Transverse colon (tissue), 4 donors: ENCODE results near the gene CADM4. TPM values are rescaled to one million over a fixed set of nuclear protein-coding genes. Genes with fewer than 3 reads are reported as not detected.

Source experiments
- DNase-seq: peaks from one replicate; pipeline ENCODE4 v3.0.0-alpha.2; 2019
- H3K27ac ChIP-seq, 4 donors: fragments of 200-600 bp; sonication (generic); 2 replicates each; pipeline ENCODE4 v1.5.1; 2016 to 2018; ENCODE audit warnings: inconsistent platforms in 4 of 4
- H3K27me3 ChIP-seq: fragments of 200-600 bp; sonication (generic); 2 replicates; pipeline ENCODE4 v1.5.1; 2017; ENCODE audit warnings: inconsistent platforms
- H3K36me3 ChIP-seq, 4 donors: fragments of 200-600 bp; sonication (generic); 2 replicates each; pipeline ENCODE4 v1.5.1; 2017 to 2019; ENCODE audit warnings: inconsistent platforms in 4 of 4
- H3K4me1 ChIP-seq, 4 donors: fragments of 200-600 bp; sonication (generic); 2 replicates each; pipeline ENCODE4 v1.5.1; 2017 to 2020; ENCODE audit warnings: inconsistent platforms in 4 of 4
- H3K4me3 ChIP-seq, 4 donors: fragments of 200-600 bp; sonication (generic); 1 replicate in 1 of 4; 2 replicates in 3 of 4; pipeline versions ENCODE4 v1.5.1 to v1.6.1; 2017 to 2019; ENCODE audit warnings: inconsistent platforms in 4 of 4
- H3K9me3 ChIP-seq, 2 donors: fragments of 200-600 bp; sonication (generic); 2 replicates each; pipeline ENCODE4 v1.5.1; 2017 to 2019; ENCODE audit warnings: inconsistent platforms in 2 of 2
- CTCF ChIP-seq, 5 experiments: fragments of 200-600 bp in 3 of 5; fragments of 450-650 bp in 2 of 5; sonication (generic) in 3 of 5; IDR thresholded peaks; 1 replicate in 2 of 5; 2 replicates in 3 of 5; pipeline ENCODE4 v1.5.1; 2016 to 2017; ENCODE audit warnings: antibody characterized with exemption in 5 of 5, inconsistent platforms in 3 of 5, mild to moderate bottlenecking in 2 of 5, moderate library complexity in 1 of 5
- EP300 ChIP-seq: sonication (generic); formaldehyde crosslinking; IDR thresholded peaks from one replicate; pipeline ENCODE4 v1.6.1; 2017; ENCODE audit warnings: antibody characterized with exemption, low read depth
- POLR2A ChIP-seq: fragments of 450-650 bp; IDR thresholded peaks from one replicate; pipeline ENCODE4 v1.6.1; 2016; ENCODE audit warnings: antibody characterized with exemption, mild to moderate bottlenecking, moderate library complexity
- POLR2AphosphoS5 ChIP-seq, 3 donors: sonication (generic); formaldehyde crosslinking; IDR thresholded peaks; one replicate each; pipeline ENCODE4 v1.6.1; 2016; ENCODE audit warnings: antibody characterized with exemption in 3 of 3
- WGBS, 2 donors: methylation state at CpG; one replicate each; pipeline ENCODE4 v1.1.5; 2018; ENCODE audit warnings: low coverage in 1 of 2; 5-methylcytosine and 5-hydroxymethylcytosine counted together
- in situ Hi-C, 4 donors: fragments of 200-750 bp; cut with MboI; loops; one replicate each; pipeline versions ENCODE4 v1.15.0 to v1.15.1; 2017; ENCODE audit warnings: low sequenced_read_pairs in 3 of 4, low pct_ligation_motif_present in 1 of 4, low pct_unique_long_range_greater_than_20kb in 1 of 4
- intact Hi-C: fragments of 100-400 bp; cut with DNase I; formaldehyde crosslinking; loops from one replicate; pipeline ENCODE4 v1.15.1; 2023; ENCODE audit warnings: low total_unique reads
- total RNA-seq, 4 donors: library from RNA; depleted of rRNA; stranded (reverse); fragments of >200 nt; gene quantifications; one replicate each; pipeline ENCODE4 v1.1.0, GENCODE V29; 2016

The CADM4 gene
- total RNA-seq, 4 donors from 2014 or later: 2.5 to 4.0 (median 3.7) TPM; not detected in 1

GRCh38 chr19:43581467-43581866, 58.2 kb downstream of the CADM4 start:
- Histone ChIP-seq H3K36me3 (no peaks in the 10 kb centered on the region), H3K27me3 (no peaks in the 10 kb centered on the region), H3K4me1 (peaks cover 0 to 11% (median 3%) of the 10 kb centered on the region in 4 donors), H3K27ac (peak overlapping the region in 3 of 4 donors; percentile 50 to 84 (median 82)), H3K9me3 (no peaks in the 10 kb centered on the region), H3K4me3 (no peak overlapping the region)
- in situ Hi-C loops: no loop called here
- TF ChIP-seq EP300 (no peak), POLR2A (no peak), POLR2AphosphoS5 (IDR thresholded peaks at IDR 0.05) (no peak), CTCF (IDR thresholded peaks at IDR 0.05) (no peak)
- no peak for DNase-seq
- 75% methylated on average over 7 of the region's 7 CpGs; no CpG with 5 or more reads in 1 of the 2 donors for WGBS, 2 donors
- intact Hi-C loops: no loop called here

- no peak overlapping the region for H3K4me3 ChIP-seq
- intact Hi-C loops: no loop called here
- H3K4me1 ChIP-seq: peaks cover 5 to 30% (median 15%) of the 10 kb centered on the region in 4 donors
- WGBS, 2 donors: 76 to 91% methylated on average over 3 of the region's 3 CpGs
- no peaks in the 10 kb centered on the region for H3K9me3 ChIP-seq
- no peaks in the 10 kb centered on the region for H3K27me3 ChIP-seq
- no peaks in the 10 kb centered on the region for H3K36me3 ChIP-seq
- H3K27ac ChIP-seq: no peak overlapping the region
- in situ Hi-C loops: no loop called here
- TF ChIP-seq POLR2A (no peak), POLR2AphosphoS5 (IDR thresholded peaks at IDR 0.05) (no peak), EP300 (no peak), CTCF (IDR thresholded peaks at IDR 0.05) (no peak)
- no peak for DNase-seq
Measured at GRCh38 chr19:43578787-43579186, 60.9 kb downstream of the CADM4 start.

- in situ Hi-C loops: no loop called here
- Histone ChIP-seq H3K4me3 (peak overlapping the region in 3 of 4 donors; percentile 19 to 99 (median 72)), H3K9me3 (no peaks in the 10 kb centered on the region), H3K36me3 (no peaks in the 10 kb centered on the region), H3K27ac (peak overlapping the region; percentile 74 to 94 (median 86)), H3K4me1 (peaks cover 5 to 33% (median 14%) of the 10 kb centered on the region in 4 donors), H3K27me3 (no peaks in the 10 kb centered on the region)
- intact Hi-C loops: no loop called here
- 72 to 85% methylated on average over 19 to 37 of the region's 37 CpGs for WGBS, 2 donors
- TF ChIP-seq CTCF (IDR thresholded peaks at IDR 0.05): no peak
- TF ChIP-seq POLR2A: no peak
- TF ChIP-seq POLR2AphosphoS5 (IDR thresholded peaks at IDR 0.05): no peak
- DNase-seq: no peak
Measured at GRCh38 chr19:43575955-43576878, 63.4 kb downstream of the CADM4 start.

GRCh38 chr19:43575156-43575950, 64.3 kb downstream of the CADM4 start, which contains the start of the genes PINLYP and XRCC1:
PINLYP (plus strand) TSS chr19:43575801; CDS start chr19:43577192, 1,391 bp downstream.
XRCC1 (minus strand) TSS chr19:43575527; CDS start chr19:43575458, 69 bp downstream.
- TF ChIP-seq EP300 (no peak), CTCF (IDR thresholded peaks at IDR 0.05) (no peak), POLR2A (peak; percentile 48), POLR2AphosphoS5 (IDR thresholded peaks at IDR 0.05) (peak; percentile 55 to 68 (median 56))
- Histone ChIP-seq H3K36me3 (no peaks in the 10 kb centered on the region), H3K4me3 (peak within 1 kb of the TSS; percentile 72 to 99 (median 88)), H3K27ac (peak within 1 kb of the TSS; percentile 81 to 94 (median 92)), H3K9me3 (no peaks in the 10 kb centered on the region), H3K27me3 (no peaks in the 10 kb centered on the region), H3K4me1 (peaks cover 5 to 27% (median 12%) of the 10 kb centered on the region in 4 donors)
- WGBS, 2 donors: 0 to 1% methylated on average over 5 to 30 of the region's 51 CpGs
- in situ Hi-C loops: no loop called here
- peak; percentile 98 for DNase-seq
- intact Hi-C loops: no loop called here
